Kidney (tissue), 14 donors: ENCODE data around the gene SALL1. TPM values are rescaled to one million over a fixed set of nuclear protein-coding genes. Genes with fewer than 3 reads are reported as not detected.

Experiments used
- DNase-seq, 5 donors: peaks; one replicate each; pipeline ENCODE4 v3.0.0-alpha.2; 2013 to 2020
- FAIRE-seq: peaks from 2 replicates; lab custom pipeline; 2012; peaks lifted over from hg19 to GRCh38; lab: Jason Lieb, UNC
- H3K27ac ChIP-seq, 2 donors: one replicate each; pipeline ENCODE4 v1.7.0; 2013; ENCODE audit warnings: low read depth in 2 of 2, low read length in 2 of 2, inconsistent platforms in 1 of 2
- H3K27me3 ChIP-seq: one replicate; pipeline ENCODE4 v1.7.1; 2013; ENCODE audit warnings: low read length, inconsistent platforms; ENCODE audit not compliant: control insufficient read depth, insufficient read depth
- H3K36me3 ChIP-seq, 3 donors: one replicate each; pipeline versions ENCODE4 v1.7.0 to v1.7.1; 2013; ENCODE audit warnings: low read length in 3 of 3, control low read depth in 1 of 3, inconsistent platforms in 1 of 3; ENCODE audit not compliant: insufficient read depth in 3 of 3, control insufficient read depth in 2 of 3
- H3K4me1 ChIP-seq, 3 donors: one replicate each; pipeline versions ENCODE4 v1.7.0 to v1.7.1; 2013; ENCODE audit warnings: low read length in 3 of 3, inconsistent platforms in 1 of 3, low read depth in 1 of 3; ENCODE audit not compliant: control insufficient read depth in 2 of 3, insufficient read depth in 2 of 3
- H3K4me3 ChIP-seq, 3 donors: one replicate each; pipeline versions ENCODE4 v1.7.0 to v1.8.1; 2013; ENCODE audit warnings: low read length in 3 of 3, control low read depth in 1 of 3, inconsistent platforms in 1 of 3
- H3K9ac ChIP-seq, 3 donors: one replicate each; pipeline versions ENCODE4 v1.7.0 to v1.7.1; 2013; ENCODE audit warnings: low read length in 3 of 3, control low read depth in 1 of 3, inconsistent platforms in 1 of 3
- H3K9me3 ChIP-seq, 3 donors: one replicate each; pipeline versions ENCODE4 v1.7.0 to v1.7.1; 2013; ENCODE audit warnings: low read length in 3 of 3, control low read depth in 1 of 3, inconsistent platforms in 1 of 3; ENCODE audit not compliant: control insufficient read depth in 2 of 3, insufficient read depth in 1 of 3
- intact Hi-C: fragments of 100-400 bp; cut with DNase I; formaldehyde crosslinking; loops from one replicate; pipeline ENCODE4 v1.11.1; 2022
- polyA plus RNA-seq: library from polyadenylated mRNA; stranded (reverse); fragments of 350-450 nt; fragmentation: Illumina TruSeq; extraction: RNeasy Lipid Tissue Mini Kit (QIAGEN cat#74804); gene quantifications from one replicate; pipeline ENCODE4 v1.2.3, GENCODE V29; 2014; ENCODE audit warnings: low read depth, low replicate concordance; ENCODE audit not compliant: insufficient read depth
- total RNA-seq: library from RNA; stranded (reverse); fragmentation: NEBNext Ultra II Directional; extraction: Animal tissue kit (Norgen Biotek cat#: 25700); gene quantifications from one replicate; pipeline ENCODE4 v1.2.1, GENCODE V29; 2021
- TF ChIP-seq, protein P1 (sequence below): IDR thresholded peaks from 3 replicates; pipeline ENCODE4 v1.5.1; 2012; ENCODE audit warnings: mild to moderate bottlenecking, moderate library complexity, borderline replicate concordance; ENCODE audit not compliant: insufficient read depth; ENCODE audit errors: extremely low read depth
- donor health status: control.
- donor health status: control.
- donor health status: control.
- donor health status: control.
- donor health status: control.
- donor health status: DM: yes; HTN: yes; CAD: no.
- donor health status: Normal renal cell carcinoma (clear cell type).

SALL1 gene
- total and polyA plus RNA-seq, 2 donors from 2014 or later = 15.3 to 75.3 TPM

DNA sequence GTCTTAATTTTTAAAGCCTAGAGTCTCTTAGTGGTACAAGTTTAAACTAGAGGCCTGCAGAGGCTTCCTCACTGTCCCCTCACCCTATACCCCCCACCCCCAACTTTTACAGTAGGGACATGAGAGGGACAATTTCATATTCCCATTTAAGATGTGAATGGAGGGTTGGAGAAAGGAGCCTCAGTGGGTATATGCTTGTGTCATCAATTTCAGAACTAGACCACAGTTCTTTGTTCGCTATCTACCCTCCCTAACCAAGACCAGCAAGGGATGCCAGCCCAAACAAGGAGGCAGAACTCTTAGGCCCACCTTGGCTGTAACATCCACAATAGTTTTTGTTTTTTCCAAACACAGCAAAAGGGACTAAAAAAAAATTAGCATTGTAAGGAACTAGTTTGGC is 14.0 kb upstream of the SALL1 start:
- FAIRE-seq (no peak), DNase-seq (no peak)
- no peaks in the 10 kb centered on the region for H3K27me3 ChIP-seq
- H3K4me1 ChIP-seq = peaks cover 0 to 11% (median 7%) of the 10 kb centered on the region in 3 donors
- H3K36me3 ChIP-seq = no peaks in the 10 kb centered on the region
- intact Hi-C loops = no loop called here
- TF ChIP-seq, protein P1, sequence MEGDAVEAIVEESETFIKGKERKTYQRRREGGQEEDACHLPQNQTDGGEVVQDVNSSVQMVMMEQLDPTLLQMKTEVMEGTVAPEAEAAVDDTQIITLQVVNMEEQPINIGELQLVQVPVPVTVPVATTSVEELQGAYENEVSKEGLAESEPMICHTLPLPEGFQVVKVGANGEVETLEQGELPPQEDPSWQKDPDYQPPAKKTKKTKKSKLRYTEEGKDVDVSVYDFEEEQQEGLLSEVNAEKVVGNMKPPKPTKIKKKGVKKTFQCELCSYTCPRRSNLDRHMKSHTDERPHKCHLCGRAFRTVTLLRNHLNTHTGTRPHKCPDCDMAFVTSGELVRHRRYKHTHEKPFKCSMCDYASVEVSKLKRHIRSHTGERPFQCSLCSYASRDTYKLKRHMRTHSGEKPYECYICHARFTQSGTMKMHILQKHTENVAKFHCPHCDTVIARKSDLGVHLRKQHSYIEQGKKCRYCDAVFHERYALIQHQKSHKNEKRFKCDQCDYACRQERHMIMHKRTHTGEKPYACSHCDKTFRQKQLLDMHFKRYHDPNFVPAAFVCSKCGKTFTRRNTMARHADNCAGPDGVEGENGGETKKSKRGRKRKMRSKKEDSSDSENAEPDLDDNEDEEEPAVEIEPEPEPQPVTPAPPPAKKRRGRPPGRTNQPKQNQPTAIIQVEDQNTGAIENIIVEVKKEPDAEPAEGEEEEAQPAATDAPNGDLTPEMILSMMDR = no peak
- H3K9ac ChIP-seq = no peak overlapping the region
- H3K9me3 ChIP-seq = no peaks in the 10 kb centered on the region
- H3K27ac ChIP-seq = no peak overlapping the region
- H3K4me3 ChIP-seq = no peak overlapping the region

DNA sequence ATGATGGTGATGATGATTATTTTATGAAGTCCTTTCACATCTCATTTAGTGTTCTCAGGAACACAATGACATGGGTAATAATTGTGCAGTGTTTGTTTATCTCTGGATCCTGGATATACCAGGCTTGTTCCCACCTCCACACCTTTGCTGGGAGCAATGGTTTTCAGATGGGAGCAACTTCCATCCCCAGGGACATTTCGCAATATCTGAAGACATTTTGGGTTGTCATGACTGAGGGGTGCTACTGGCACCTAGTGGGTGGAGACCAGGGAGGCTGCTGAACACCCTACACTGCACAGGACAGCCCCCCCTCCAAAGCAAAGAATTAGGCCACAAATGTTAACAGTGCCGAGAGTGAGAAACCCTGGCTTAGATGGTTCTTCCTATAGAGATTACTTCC is 13.5 kb upstream of the SALL1 start:
- intact Hi-C loops = no loop called here
- Histone ChIP-seq H3K4me1 (peaks cover 0 to 11% (median 7%) of the 10 kb centered on the region in 3 donors), H3K9ac (no peak overlapping the region), H3K27me3 (no peaks in the 10 kb centered on the region), H3K4me3 (no peak overlapping the region), H3K27ac (no peak overlapping the region), H3K9me3 (no peaks in the 10 kb centered on the region), H3K36me3 (no peaks in the 10 kb centered on the region)
- TF ChIP-seq, protein P1 = no peak
- DNase-seq (no peak), FAIRE-seq (no peak)

DNA sequence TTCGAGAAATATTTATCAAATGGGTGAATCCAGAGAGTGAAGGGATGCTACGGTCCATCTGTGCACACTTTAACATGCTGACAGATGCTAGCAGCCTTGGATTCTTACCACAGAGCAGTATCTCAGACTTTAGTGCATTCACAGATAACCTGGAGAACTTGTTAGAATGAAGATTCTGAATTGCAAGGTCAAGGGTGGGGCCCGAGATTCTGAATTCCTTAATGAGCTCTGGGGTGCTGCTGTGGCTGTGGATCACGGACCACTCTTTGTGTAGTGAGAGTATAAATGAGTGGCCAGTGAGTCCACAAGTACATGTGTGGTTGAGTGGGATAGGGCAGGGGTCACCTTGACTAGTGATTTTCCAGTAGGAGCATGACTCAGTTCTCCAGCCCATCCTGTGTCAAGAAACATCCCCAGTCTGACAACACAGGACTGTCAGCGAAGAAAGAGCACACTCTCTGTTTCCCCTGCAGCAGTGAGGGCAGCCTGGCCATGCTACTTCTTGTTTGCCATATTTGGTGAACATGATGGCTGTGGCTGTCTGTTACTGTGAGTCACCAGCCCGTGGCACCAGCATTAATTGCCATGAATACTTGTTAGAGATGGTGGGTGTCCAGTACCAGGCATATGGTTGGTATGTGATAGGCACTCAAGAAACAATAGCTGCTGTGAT is 13.0 kb upstream of the SALL1 start:
- intact Hi-C loops = no loop called here
- Histone ChIP-seq H3K27me3 (no peaks in the 10 kb centered on the region), H3K9ac (no peak overlapping the region), H3K27ac (no peak overlapping the region), H3K9me3 (no peaks in the 10 kb centered on the region), H3K4me1 (peaks cover 0 to 11% (median 7%) of the 10 kb centered on the region in 3 donors), H3K36me3 (no peaks in the 10 kb centered on the region), H3K4me3 (no peak overlapping the region)
- DNase-seq (no peak), FAIRE-seq (no peak)
- TF ChIP-seq, protein P1 = no peak

DNA sequence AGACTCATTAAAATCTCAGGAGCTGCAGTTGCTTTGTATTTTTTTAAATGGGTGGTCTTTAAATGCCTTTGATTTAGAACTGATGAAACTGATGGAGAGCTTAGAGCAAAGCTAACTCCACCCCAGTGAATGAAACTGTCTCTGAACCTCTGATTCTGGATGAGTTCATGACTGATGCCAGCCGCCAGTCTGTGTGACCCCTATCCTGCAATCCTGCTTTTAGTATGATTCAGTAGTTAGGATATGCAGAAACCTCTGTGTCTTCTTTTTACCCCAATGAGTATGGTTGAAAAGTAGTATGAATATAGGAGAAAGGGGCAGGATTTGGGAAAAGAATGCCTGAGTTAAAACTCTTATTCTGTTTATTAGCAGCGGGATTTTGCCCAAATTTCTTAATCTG is 12.3 kb upstream of the SALL1 start:
- Histone ChIP-seq H3K27ac (no peak overlapping the region), H3K4me3 (no peak overlapping the region), H3K36me3 (no peaks in the 10 kb centered on the region), H3K4me1 (peaks cover 0 to 11% (median 7%) of the 10 kb centered on the region in 3 donors), H3K9me3 (no peaks in the 10 kb centered on the region), H3K27me3 (no peaks in the 10 kb centered on the region), H3K9ac (no peak overlapping the region)
- FAIRE-seq (no peak), DNase-seq (no peak)
- TF ChIP-seq, protein P1 = no peak
- intact Hi-C loops = no loop called here
